GM23248 (cell line): ENCODE results near the gene GXYLT2.

Experiments
- EZH2 ChIP-seq: fragments of 200-600 bp; sonication (generic); IDR thresholded peaks from 2 replicates; pipeline ENCODE4 v1.6.1; 2018; ENCODE audit warnings: antibody characterized with exemption, mild to moderate bottlenecking; ENCODE audit not compliant: insufficient read depth, poor library complexity, severe bottlenecking
- EZH2phosphoT487 ChIP-seq: fragments of 200-600 bp; sonication (generic); IDR thresholded peaks from 2 replicates; pipeline ENCODE4 v1.6.1; 2018; ENCODE audit warnings: antibody characterized with exemption, moderate library complexity, mild to moderate bottlenecking, low read depth; ENCODE audit not compliant: insufficient read depth

DNA sequence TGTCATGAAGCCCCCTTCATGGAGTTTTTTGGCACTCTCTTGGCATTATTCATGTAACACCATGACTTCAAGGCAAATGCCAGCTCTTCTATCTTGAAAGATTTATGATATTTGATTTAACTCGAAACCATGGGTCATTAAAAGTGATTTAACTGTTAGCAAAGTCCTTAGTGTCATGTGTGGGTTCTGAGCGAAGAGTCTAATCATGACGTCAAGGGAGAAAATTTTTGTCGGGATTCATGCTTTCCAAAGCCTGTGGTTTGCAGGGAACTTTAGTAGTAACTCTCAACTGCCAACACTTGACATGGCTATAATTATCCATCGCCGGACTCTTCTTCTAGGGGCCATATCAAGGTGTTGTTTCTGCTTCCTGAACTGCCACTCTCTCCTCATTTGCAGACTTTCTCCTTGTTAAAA, 11.5 kb downstream of the GXYLT2 start:
- TF ChIP-seq EZH2, result no peak
- TF ChIP-seq EZH2phosphoT487, result no peak
